Keratinocyte (primary cell): ENCODE measurements around the gene UMAD1. TPM values are rescaled to one million over a fixed set of nuclear protein-coding genes. Genes with fewer than 3 reads are reported as not detected.

Experiments used
- DNase-seq: peaks from one replicate; pipeline ENCODE4 v3.0.0-alpha.2; 2011; ENCODE audit warnings: low read depth, missing footprints, low spot score
- FAIRE-seq: peaks from 2 replicates; lab custom pipeline; 2011; peaks lifted over from hg19 to GRCh38; lab: Jason Lieb, UNC
- H2AFZ ChIP-seq: 2 replicates; pipeline ENCODE4 v1.6.0; 2012; ENCODE audit warnings: low read length, control low read depth, inconsistent platforms; ENCODE audit not compliant: control insufficient read depth
- H3K27ac ChIP-seq: 2 replicates; pipeline ENCODE4 v1.5.1; 2011; ENCODE audit warnings: low read length; ENCODE audit not compliant: control insufficient read depth, insufficient read depth
- H3K27me3 ChIP-seq: 3 replicates; pipeline ENCODE4 v1.6.0; 2011; ENCODE audit warnings: low read length; ENCODE audit not compliant: control insufficient read depth, insufficient read depth; ENCODE audit errors: extremely low read depth
- H3K36me3 ChIP-seq, 2 experiments: 2 replicates in 1 of 2; 3 replicates in 1 of 2; pipeline ENCODE4 v1.5.1; 2011; ENCODE audit warnings: low read length in 2 of 2, mild to moderate bottlenecking in 1 of 2; ENCODE audit not compliant: control insufficient read depth in 2 of 2, insufficient read depth in 2 of 2; ENCODE audit errors: extremely low read depth in 1 of 2
- H3K4me1 ChIP-seq: 3 replicates; pipeline ENCODE4 v1.5.1; 2011; ENCODE audit warnings: low read length; ENCODE audit not compliant: control insufficient read depth, insufficient read depth; ENCODE audit errors: extremely low read depth
- H3K4me2 ChIP-seq: 3 replicates; pipeline ENCODE4 v1.6.0; 2011; ENCODE audit warnings: low read depth, low read length; ENCODE audit not compliant: control insufficient read depth, insufficient read depth; ENCODE audit errors: extremely low read depth
- H3K4me3 ChIP-seq, 3 experiments: fragments of 200-600 bp in 1 of 3; sonication (generic) in 1 of 3; 2 replicates in 2 of 3; 3 replicates in 1 of 3; pipeline ENCODE4 v1.5.1; 2011 to 2016; ENCODE audit warnings: low read length in 3 of 3, mild to moderate bottlenecking in 3 of 3, control low read depth in 2 of 3, inconsistent platforms in 1 of 3, low read depth in 1 of 3, mixed read lengths in 1 of 3, mixed run types in 1 of 3, moderate library complexity in 1 of 3; ENCODE audit not compliant: control insufficient read depth in 2 of 3, insufficient read depth in 2 of 3; ENCODE audit errors: extremely low read depth in 1 of 3
- H3K79me2 ChIP-seq: 2 replicates; pipeline ENCODE4 v1.6.0; 2012; ENCODE audit warnings: low read length; ENCODE audit not compliant: control insufficient read depth, insufficient read depth
- H3K9ac ChIP-seq: 3 replicates; pipeline ENCODE4 v1.6.0; 2011; ENCODE audit warnings: low read length; ENCODE audit not compliant: control insufficient read depth, insufficient read depth; ENCODE audit errors: extremely low read depth
- H3K9me1 ChIP-seq: 3 replicates; pipeline ENCODE4 v1.6.0; 2011; ENCODE audit warnings: low read length; ENCODE audit not compliant: control insufficient read depth, insufficient read depth; ENCODE audit errors: extremely low read depth
- H3K9me3 ChIP-seq: 2 replicates; pipeline ENCODE4 v1.5.1; 2012; ENCODE audit warnings: low read depth, low read length; ENCODE audit not compliant: control insufficient read depth
- H4K20me1 ChIP-seq: 3 replicates; pipeline ENCODE4 v1.6.0; 2011; ENCODE audit warnings: low read length; ENCODE audit not compliant: control insufficient read depth, insufficient read depth; ENCODE audit errors: extremely low read depth
- CTCF ChIP-seq, 3 experiments: IDR thresholded peaks in 1 of 3; conservative IDR thresholded peaks in 1 of 3; optimal IDR thresholded peaks in 1 of 3; 2 replicates in 2 of 3; 3 replicates in 1 of 3; pipeline versions ENCODE3 to v1.5.1; 2011; ENCODE audit warnings: low read length in 3 of 3, mild to moderate bottlenecking in 3 of 3, moderate library complexity in 2 of 3, control low read depth in 1 of 3, inconsistent platforms in 1 of 3; ENCODE audit not compliant: insufficient read depth in 2 of 3; ENCODE audit errors: extremely low read depth in 1 of 3
- EZH2 ChIP-seq: IDR thresholded peaks from one replicate; pipeline ENCODE4 v1.6.1; 2012; ENCODE audit warnings: inconsistent platforms, mild to moderate bottlenecking, low read length, moderate library complexity
- dilution Hi-C: fragments of 300-500 bp; cut with MboI; formaldehyde crosslinking; loops from one replicate; pipeline ENCODE4 v1.7.0; 2020; ENCODE audit warnings: low sequenced_read_pairs; ENCODE audit not compliant: extremely low pct_ligation_motif_present
- polyA plus RNA-seq, 5 experiments: library from polyadenylated mRNA; depleted of rRNA in 3 of 5; stranded (reverse) in 3 of 5; stranded (forward) in 1 of 5; unstranded in 1 of 5; fragments of >200 nt; gene quantifications; 1 replicate in 1 of 5; 2 replicates in 3 of 5; 3 replicates in 1 of 5; pipeline versions ENCODE4 v1.2.1 to v1.2.3, GENCODE V29; 2011 to 2012; ENCODE audit warnings: missing spikeins in 2 of 5, low read depth in 1 of 5, low replicate concordance in 1 of 5

The UMAD1 gene
- polyA plus RNA-seq, 1 donor (not counting 4 experiments of a cell fraction or from before 2014, with no cell fraction given): 18.2 TPM

- DNase-seq: no peak
- H2AFZ ChIP-seq: no peak overlapping the region
- H3K9me3 ChIP-seq: no peaks in the 10 kb centered on the region
- no peak overlapping the region for H3K4me2 ChIP-seq
- no peaks in the 10 kb centered on the region for H3K9me1 ChIP-seq
- H3K4me3 ChIP-seq: no peak overlapping the region
- no peak for TF ChIP-seq EZH2
- TF ChIP-seq CTCF (optimal IDR thresholded peaks at IDR 0.05 in 1 of 3, IDR thresholded peaks at IDR 0.05 in 1 of 3, conservative IDR thresholded peaks at IDR 0.05 in 1 of 3; ENCODE audit: extremely low read depth in 1 of 3, insufficient read depth in 2 of 3, low read length in 3 of 3): no peak
- dilution Hi-C loops: no loop called here
- no peak overlapping the region for H3K9ac ChIP-seq
- H3K79me2 ChIP-seq: no peaks in the 10 kb centered on the region
- no peaks in the 10 kb centered on the region for H3K36me3 ChIP-seq
- peaks cover 7% of the 10 kb centered on the region for H3K4me1 ChIP-seq
- no peak overlapping the region for H3K27ac ChIP-seq
- H3K27me3 ChIP-seq: no peaks in the 10 kb centered on the region
- FAIRE-seq: no peak
- no peaks in the 10 kb centered on the region for H4K20me1 ChIP-seq
Measured at GRCh38 chr7:7895754-7896153, 255.2 kb downstream of the UMAD1 start.

GRCh38 chr7:7897509-7897908 is 257.0 kb downstream of the UMAD1 start:
- Histone ChIP-seq H2AFZ (no peak overlapping the region), H3K27me3 (no peaks in the 10 kb centered on the region), H3K9me1 (no peaks in the 10 kb centered on the region), H3K79me2 (no peaks in the 10 kb centered on the region), H3K9ac (no peak overlapping the region), H4K20me1 (no peaks in the 10 kb centered on the region), H3K4me3 (no peak overlapping the region), H3K4me1 (peaks cover 7% of the 10 kb centered on the region), H3K9me3 (no peaks in the 10 kb centered on the region), H3K4me2 (no peak overlapping the region), H3K27ac (no peak overlapping the region), H3K36me3 (no peaks in the 10 kb centered on the region)
- no peak for FAIRE-seq
- no peak for DNase-seq
- dilution Hi-C loops: no loop called here
- TF ChIP-seq EZH2 (no peak), CTCF (optimal IDR thresholded peaks at IDR 0.05 in 1 of 3, IDR thresholded peaks at IDR 0.05 in 1 of 3, conservative IDR thresholded peaks at IDR 0.05 in 1 of 3; ENCODE audit: extremely low read depth in 1 of 3, insufficient read depth in 2 of 3, low read length in 3 of 3) (no peak)
